ENCODE measurements around the gene MED29.

Gene MED29

DNA sequence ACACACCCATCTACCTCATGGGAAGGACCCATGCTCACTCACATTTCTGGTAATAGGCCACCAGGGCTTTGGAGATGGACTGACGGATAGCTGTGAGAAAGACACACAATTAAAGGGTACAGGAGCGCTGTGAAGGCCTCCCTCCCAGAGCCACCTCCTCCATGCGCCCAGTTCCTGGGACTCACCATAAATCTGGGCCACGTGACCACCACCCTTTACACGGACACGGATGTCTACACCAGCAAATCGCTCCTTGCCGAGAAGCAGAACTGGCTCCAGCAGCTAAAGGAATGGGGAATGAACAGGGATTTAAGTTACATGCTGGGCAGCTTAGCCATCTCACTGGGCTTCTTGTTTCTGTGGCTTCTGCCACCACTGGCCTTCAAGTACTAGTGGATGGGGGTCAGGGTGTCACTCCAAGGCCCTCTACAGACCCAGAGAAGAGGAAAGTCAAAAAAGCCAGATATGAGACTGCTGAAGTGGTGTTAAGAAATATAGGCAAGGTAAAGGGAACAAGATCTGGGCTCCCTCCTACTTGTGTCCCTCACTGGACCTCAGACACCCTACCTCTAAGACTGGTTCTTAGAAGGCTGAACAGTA is 42.4 kb downstream of the MED29 start:
- DNase-seq = no peak

DNA sequence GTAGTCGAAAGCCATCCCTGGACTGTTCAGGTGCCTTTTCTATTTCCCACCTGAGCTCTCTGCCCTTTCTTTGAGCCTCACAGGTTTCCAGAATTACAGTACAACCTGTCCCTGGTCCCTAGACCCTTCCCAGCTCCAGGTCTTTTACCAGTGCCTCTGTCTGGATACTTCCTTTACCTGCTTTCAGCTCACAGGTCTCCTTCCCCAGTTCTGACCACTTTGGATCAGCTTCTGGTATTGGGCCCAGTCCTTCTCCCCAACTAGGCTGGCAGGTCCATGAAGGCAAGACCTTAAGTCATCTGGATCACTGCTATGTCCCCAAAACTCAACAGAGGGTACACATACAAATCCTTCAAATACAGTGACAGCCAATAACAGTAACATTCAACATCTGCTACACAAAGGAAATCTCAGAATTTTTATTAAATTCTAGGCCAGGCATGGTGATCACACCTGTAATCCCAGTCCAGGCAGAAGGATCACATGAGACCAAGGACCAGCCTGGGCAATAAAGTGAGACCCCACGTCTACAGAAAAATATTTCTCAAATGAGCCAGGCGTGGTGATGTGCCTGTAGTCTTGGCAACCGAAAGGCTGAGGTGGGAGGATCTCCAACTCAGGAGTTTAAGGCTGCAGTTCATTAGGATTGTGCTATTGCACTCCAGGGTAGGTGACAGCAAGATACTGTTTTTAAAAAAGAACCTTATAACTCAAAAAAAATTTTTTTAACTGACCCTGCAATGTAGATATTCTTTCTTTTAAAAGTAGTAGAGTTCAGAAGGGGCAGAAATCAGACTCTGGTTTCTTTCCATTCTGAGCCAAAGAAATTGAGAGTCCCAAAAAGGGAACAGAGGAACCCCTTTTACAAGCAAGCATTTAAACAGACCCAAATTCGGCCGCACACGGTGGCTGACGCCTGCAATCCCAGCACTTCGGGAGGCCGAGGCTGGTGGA is 43.2 kb downstream of the MED29 start:
- DNase-seq = no peak

DNA sequence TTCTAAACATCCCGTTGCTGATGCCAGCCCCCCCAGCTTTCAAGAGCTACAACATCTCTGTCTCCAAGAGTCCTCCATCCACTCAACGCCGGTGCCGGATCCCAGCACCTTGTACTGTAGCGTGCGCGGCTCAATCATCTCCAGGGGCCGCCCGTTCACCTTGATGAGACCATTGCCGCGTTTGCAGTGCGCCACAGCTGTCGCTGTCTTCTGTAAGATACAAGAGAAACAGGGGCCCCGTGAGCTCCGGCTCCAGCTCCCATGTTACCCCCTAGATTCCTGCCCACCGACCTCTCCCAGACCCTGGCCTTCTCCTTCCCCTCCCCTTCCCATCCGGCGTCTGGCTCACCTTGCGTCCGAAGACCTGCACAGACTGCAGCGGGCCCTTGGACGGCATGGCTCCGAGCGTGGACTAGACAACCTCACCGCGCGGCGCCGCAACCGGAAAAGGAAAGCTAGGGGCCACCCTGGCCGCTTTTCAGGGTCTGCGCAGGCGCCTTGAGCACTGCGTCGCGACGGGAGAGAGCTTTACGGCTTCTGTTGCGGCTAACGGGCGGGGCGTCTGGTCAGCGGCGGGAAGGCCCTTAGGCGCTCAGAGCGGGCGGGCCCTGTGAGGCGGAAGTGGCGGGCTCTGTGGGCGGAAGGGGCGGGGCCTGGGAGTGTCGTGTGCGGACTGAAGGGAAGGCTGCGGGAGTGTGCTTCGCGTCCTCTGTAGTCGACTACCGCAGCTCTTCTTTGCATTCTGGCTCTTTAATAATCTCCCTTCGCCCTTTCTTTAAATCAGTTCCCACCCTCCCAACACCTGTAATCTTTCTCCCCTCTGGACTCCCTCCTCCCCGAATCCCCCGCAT is 44.5 kb downstream of the MED29 start, which contains the start of gene RPS16:
Gene RPS16 (minus strand): TSS at position 451 of the 851 bp plus-strand sequence. CDS start 54 bp downstream, at position 397.
- peak; percentile 99 for DNase-seq

DNA sequence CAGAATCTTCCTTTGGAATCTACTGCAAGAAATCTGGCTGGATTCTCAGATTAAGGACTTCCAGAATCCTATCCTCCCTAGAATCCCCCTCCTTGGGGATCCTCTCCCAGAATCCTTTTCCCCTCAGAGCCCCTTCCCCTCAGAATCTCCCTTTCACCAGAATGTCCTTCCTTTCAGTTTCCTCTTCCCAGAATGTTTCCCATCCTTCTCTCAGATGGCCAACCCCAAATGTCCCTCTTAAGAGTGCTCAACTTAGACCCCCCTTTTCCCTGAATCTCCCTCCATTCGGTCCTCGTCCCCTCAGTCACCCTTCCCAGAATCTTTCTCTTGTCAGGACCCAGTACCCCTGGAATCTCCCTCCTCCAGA is 45.2 kb downstream of the MED29 start:
- no peak for DNase-seq

DNA sequence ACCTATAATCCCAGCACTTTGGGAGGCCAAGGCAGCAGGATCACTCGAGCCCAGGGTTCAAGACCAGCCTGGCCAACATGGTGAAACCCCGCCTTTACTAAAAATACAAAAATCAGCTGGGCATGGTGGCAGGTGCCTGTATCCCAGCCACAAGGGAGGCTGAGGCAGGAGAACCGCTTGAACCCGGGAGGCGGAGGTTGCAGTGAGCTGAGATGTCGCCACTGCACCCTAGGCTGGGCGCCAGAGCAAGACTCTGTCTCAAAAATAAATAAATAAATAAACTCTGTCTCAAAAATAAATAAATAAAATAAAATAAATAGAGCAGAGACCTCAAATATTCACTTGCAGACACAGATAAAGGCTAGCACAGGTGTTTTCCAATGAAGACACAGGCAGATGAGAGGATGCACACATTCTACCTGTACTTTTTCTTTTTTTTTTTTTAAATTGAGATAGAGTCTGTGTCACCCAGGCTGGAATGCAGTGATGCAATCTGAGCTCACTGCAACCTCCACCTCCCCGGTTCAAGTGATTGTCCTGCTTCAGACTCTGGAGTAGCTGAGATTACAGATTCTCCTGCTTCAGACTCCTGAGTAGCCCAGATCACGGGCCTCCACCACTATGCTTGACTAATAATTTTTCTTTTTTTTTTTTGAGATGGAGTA is 47.2 kb downstream of the MED29 start:
- DNase-seq = no peak

DNA sequence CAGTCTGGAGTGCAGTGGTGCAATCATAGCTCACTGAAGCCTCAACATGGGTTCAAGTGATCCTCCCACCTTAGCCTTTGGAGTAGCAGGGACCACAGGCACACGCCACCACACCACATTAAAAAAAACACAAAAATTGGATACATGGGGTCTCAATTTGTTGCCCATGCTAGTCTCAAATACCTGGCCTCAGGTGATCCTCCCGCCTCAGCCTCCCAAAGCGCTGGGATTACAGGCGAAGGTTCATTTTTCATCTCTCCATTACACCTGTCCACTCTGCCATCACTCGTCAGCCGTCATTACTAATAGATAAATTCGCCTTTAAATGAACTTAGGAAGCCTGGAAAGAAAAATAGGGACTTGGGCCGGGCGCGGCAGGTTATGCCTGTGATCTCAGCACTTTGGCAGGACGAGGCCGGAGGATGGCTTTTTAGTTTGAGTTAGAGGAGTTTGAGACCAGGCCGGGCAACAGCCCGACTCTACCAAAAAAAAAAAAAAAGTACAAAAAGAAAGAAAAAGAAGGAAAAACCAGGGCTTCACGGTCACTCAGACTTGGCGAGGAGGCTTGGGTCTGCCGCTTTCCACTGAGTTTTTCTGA is 53.5 kb downstream of the MED29 start:
- DNase-seq = no peak

DNA sequence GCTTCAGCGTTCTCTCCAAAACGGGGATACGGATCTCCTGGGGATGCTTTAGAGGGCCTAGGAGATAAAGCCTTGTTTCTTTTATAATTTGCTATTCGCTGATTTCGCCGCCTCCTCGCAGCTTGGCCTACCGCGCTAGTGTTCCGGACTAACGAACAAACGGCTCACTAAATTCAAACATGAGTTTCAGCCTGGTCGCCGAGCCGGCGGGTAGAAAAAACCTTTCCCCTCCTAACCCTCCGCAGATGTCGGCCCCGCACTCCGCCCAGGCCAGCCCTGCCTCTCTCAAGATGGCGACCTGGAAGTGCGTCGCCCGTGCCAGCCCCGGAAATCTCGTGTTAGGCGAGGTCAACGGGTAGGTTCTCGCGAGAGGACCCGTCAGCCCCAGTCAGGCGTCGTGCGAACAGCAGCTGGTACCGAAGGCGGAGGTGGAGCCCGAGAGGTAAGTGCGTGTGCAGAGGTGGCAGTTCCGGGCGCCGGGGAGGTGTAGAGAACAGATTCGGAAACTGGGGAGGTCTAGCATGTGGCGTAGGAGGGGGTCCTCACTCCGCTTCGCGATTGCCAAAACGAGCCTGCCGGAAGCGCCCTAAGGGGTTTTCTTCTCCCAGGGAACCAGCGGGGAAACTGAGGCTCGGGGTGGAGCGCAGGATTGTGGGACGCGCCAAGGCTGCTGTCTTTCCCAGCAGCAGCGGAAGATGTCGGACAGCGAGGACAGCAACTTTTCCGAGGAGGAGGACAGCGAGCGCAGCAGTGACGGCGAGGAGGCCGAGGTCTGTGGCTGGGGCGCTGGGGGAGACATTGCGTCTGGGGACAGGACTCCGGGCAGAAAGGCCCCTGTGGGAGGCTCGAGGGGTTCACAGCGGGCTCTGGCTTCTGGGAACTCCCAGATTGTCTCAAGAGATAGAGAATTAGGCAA is 54.3 kb downstream of the MED29 start, which contains the start of gene SUPT5H:
Gene SUPT5H (plus strand): TSS at position 387 of the 916 bp plus-strand sequence. CDS start 309 bp downstream, at position 696.
- peak; percentile 93 to 99 for DNase-seq

DNA sequence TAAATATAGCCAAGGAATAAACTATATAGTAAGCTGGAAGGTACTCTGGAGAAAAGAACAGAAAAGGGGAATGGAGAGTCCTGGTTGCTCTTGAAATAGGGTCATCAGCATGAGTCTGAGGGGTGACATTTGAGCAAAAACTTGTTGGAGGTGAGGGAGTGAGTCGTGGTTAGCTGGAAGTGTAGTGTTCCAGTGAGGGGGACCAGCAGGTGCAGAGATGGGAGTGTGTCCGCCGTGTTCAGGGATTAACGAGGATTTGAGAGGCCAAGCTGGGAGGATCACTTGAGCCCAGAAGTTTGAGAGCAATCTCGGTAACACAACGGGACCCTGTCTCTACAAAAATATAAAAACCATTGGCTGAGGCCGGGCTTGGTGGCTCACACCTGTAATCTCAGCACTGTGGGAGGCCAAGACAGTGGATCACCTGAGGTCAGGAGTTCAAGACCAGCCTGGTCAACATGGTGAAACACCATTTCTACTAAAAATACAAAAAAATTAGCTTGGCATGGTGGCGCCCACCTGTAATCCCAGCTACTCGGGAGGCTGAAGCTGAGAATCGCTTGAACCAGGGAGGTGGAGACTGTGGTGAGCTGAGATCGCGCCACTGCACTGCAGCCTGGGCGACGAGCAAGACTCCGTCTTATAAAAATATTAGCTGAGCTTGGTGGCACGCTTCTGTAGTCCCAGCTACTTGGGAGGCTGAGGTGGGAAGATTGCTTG is 55.3 kb downstream of the MED29 start:
- DNase-seq = no peak

DNA sequence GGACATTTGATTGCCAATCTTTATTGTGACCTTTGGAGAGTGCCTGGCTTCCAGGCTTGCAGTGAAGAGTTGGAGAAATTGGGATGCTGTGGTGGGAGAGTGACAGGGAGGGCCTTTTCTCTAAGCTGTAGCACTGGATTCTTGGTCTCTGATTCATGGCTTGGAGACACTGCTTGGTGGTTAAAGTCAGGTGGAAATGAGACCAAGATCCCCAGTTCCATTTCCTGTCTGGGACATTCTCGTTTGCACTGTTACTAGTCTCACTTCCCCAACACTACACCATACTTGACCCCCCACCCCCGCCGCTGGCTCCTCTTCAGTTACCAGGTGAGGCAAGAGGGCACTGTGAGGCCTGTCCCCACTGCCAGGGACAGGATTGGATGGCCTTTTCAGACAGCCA is 57.1 kb downstream of the MED29 start:
- DNase-seq = no peak

DNA sequence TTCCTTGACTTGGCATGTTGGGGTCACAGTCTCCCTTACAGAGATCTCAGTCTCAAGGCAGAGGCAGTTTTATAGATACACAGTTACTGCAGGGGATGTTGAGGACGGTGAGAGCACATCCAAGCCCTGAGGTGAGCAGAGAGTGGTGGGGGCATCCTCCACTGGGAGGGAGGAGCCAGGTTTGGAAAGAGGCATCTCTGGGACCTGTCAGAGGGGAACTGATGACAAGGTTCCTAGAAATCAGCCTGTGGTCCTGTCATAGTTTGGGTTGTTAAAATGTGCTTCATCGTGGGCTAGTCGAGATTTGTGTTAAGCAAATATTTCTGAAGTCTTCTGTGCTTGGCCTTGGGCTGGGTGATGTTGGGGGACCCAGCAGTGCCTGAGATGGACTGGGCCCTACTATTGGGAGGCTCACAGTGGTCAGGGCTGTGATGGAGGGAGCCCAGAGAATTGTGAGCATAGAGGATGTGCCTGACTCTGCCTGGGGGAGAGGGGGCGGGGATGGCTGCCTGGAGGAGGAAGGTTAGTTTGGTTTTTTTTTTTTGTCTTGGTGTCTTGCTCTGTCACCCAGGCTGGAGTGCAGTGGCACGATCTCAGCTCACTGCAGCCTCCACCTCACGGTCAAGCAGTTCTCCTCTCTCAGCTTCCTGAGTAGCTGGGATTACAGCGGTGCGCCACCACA is 58.1 kb downstream of the MED29 start:
- no peak for DNase-seq
